GM12878 (cell line): ENCODE results near the gene ZCCHC3.

Source experiments
- POLR2A ChIP-seq: IDR thresholded peaks from 2 replicates; pipeline ENCODE4 v1.6.1; 2011; ENCODE audit warnings: low read depth, mild to moderate bottlenecking, low read length
- TF ChIP-seq, protein P1 (sequence below): fragments of 150-350 bp; IDR thresholded peaks from 2 replicates; pipeline ENCODE4 v1.6.1; 2016; ENCODE audit warnings: low read depth, low read length
- TF ChIP-seq, protein P2 (sequence below), 3 experiments: IDR thresholded peaks in 2 of 3; conservative IDR thresholded peaks in 1 of 3; 2 replicates each; pipeline ENCODE4 v1.5.1; 2011; ENCODE audit warnings: low read depth in 3 of 3, low read length in 3 of 3, mild to moderate bottlenecking in 3 of 3, control low read depth in 2 of 3, moderate library complexity in 2 of 3, inconsistent platforms in 1 of 3, mixed read lengths in 1 of 3; ENCODE audit not compliant: control insufficient read depth in 2 of 3, insufficient read depth in 1 of 3; ENCODE audit errors: extremely low read depth in 1 of 3

DNA sequence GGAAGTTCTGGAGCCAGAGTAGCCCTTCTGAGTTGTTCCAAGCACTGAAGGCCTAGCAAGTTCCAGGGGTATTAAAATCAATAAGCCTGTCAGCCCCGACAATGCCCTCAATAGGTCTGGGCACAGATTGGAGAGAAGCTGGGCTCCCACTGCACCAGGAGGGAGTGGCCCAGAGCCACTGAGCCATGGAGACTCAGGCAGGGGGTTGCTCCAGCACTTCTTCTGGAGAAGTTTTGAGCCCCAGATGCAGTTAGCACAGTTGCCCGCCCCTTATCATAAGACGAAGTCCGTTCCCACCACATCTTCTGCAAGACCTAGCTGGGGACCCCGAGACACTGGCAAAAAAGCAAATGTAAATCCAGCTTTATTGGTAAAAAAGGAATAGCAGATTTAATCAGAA lies 26.9 kb upstream of the ZCCHC3 start:
- TF ChIP-seq, protein P1, sequence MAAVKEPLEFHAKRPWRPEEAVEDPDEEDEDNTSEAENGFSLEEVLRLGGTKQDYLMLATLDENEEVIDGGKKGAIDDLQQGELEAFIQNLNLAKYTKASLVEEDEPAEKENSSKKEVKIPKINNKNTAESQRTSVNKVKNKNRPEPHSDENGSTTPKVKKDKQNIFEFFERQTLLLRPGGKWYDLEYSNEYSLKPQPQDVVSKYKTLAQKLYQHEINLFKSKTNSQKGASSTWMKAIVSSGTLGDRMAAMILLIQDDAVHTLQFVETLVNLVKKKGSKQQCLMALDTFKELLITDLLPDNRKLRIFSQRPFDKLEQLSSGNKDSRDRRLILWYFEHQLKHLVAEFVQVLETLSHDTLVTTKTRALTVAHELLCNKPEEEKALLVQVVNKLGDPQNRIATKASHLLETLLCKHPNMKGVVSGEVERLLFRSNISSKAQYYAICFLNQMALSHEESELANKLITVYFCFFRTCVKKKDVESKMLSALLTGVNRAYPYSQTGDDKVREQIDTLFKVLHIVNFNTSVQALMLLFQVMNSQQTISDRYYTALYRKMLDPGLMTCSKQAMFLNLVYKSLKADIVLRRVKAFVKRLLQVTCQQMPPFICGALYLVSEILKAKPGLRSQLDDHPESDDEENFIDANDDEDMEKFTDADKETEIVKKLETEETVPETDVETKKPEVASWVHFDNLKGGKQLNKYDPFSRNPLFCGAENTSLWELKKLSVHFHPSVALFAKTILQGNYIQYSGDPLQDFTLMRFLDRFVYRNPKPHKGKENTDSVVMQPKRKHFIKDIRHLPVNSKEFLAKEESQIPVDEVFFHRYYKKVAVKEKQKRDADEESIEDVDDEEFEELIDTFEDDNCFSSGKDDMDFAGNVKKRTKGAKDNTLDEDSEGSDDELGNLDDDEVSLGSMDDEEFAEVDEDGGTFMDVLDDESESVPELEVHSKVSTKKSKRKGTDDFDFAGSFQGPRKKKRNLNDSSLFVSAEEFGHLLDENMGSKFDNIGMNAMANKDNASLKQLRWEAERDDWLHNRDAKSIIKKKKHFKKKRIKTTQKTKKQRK = no peak
- TF ChIP-seq, protein P2, sequence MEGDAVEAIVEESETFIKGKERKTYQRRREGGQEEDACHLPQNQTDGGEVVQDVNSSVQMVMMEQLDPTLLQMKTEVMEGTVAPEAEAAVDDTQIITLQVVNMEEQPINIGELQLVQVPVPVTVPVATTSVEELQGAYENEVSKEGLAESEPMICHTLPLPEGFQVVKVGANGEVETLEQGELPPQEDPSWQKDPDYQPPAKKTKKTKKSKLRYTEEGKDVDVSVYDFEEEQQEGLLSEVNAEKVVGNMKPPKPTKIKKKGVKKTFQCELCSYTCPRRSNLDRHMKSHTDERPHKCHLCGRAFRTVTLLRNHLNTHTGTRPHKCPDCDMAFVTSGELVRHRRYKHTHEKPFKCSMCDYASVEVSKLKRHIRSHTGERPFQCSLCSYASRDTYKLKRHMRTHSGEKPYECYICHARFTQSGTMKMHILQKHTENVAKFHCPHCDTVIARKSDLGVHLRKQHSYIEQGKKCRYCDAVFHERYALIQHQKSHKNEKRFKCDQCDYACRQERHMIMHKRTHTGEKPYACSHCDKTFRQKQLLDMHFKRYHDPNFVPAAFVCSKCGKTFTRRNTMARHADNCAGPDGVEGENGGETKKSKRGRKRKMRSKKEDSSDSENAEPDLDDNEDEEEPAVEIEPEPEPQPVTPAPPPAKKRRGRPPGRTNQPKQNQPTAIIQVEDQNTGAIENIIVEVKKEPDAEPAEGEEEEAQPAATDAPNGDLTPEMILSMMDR (IDR thresholded peaks at IDR 0.05 in 2 of 3, conservative IDR thresholded peaks at IDR 0.05 in 1 of 3; ENCODE audit: control insufficient read depth in 2 of 3, extremely low read depth in 1 of 3, insufficient read depth in 1 of 3, low read depth in 3 of 3, low read length in 3 of 3) = no peak
- no peak for TF ChIP-seq POLR2A
